ENCODE results near the gene POTEH.
"Not testable (repeated sequence)": the region's sequence is repeated elsewhere in the genome, so short reads cannot be mapped to it uniquely, and the experiment has no call there.

DNA sequence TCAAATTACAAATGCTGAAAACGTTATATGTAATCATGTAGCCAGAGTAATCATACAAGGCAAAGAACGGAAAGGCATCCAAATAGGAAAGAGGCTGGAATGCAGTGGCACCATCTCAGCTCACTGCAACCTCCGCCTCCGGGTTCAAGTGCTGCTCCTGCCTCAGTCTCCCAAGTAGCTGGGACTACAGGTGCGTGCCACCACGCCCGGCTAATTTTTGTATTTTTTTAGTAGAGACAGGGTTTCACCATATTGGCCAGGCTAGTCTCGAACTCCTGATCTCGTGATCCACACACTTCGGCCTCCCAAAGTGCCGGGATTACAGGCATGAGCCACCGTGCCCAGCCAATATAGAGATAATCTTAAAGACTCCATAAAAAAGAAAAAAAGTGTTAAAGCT lies 20.4 kb upstream of the POTEH start:
- not testable (repeated sequence) for TF ChIP-seq CTCF (IDR thresholded peaks at IDR 0.05; ENCODE audit: low read depth, low read length, poor library complexity, severe bottlenecking); EZH2phosphoT487 (IDR thresholded peaks at IDR 0.05; ENCODE audit: borderline replicate concordance, low read length)

Measured in DOHH2 (cell line).